Activated naive CD4-positive, alpha-beta T cell treated with anti-CD3 and anti-CD28 coated beads for 36 hours (primary cell): ENCODE data around the gene NLGN1. TPM values are rescaled to one million over a fixed set of nuclear protein-coding genes. Genes with fewer than 3 reads are reported as not detected.

Experiments used
- CTCF ChIA-PET: fragments of 350-600 bp; sonication (Branson Sonifier 250); formaldehyde crosslinking; loops from one replicate; lab custom pipeline; 2021; ENCODE audit warnings: antibody characterized with exemption; lab: Charles Lee
- DNase-seq: peaks from one replicate; pipeline ENCODE4 v3.0.0-alpha.2; 2020
- H3K27ac Mint-ChIP-seq: one replicate; pipeline ENCODE4 v1.8.0; 2021; ENCODE audit warnings: mild to moderate bottlenecking, mixed read lengths
- H3K27me3 Mint-ChIP-seq: one replicate; pipeline ENCODE4 v1.8.0; 2021; ENCODE audit warnings: low read depth, mixed read lengths
- H3K36me3 Mint-ChIP-seq: one replicate; pipeline ENCODE4 v1.8.0; 2021; ENCODE audit warnings: low read depth, mixed read lengths
- H3K4me1 Mint-ChIP-seq: one replicate; pipeline ENCODE4 v1.8.0; 2021; ENCODE audit warnings: low read depth, mixed read lengths
- H3K4me3 Mint-ChIP-seq: one replicate; pipeline ENCODE4 v1.8.0; 2021; ENCODE audit warnings: mild to moderate bottlenecking, moderate library complexity, mixed read lengths
- H3K9me3 Mint-ChIP-seq: one replicate; pipeline ENCODE4 v1.8.0; 2021; ENCODE audit warnings: mixed read lengths
- intact Hi-C: fragments of 100-400 bp; cut with micrococcal nuclease; formaldehyde crosslinking; loops from one replicate; pipeline ENCODE4 v1.15.1; 2023
- total RNA-seq, 2 experiments: library from RNA; stranded (reverse); gene quantifications; one replicate each; pipeline ENCODE4 v1.2.3, GENCODE V29; 2021

The NLGN1 gene
- total RNA-seq, 2 experiments from 2014 or later = not detected

DNA sequence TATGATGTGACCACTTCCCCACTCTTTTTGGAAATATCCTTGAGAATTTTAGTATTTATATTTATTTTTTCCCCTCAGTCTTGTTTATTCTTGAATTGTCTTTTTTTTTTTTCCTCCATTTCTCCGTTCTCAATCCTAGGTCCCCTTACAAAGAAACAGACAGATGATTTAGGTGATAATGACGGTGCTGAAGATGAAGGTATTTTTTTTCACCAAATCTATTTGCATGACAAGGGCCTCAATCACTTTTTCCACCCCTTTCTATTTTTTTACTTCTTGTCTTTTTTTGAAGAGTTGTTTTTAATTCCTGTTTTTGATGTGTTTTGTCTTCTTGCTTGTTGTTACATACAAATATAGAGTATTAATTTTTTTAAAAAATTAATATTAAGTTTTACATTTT lies 402.6 kb downstream of the NLGN1 start:
- H3K36me3 Mint-ChIP-seq = no peaks in the 10 kb centered on the region
- CTCF ChIA-PET = no interaction called here
- intact Hi-C loops = no loop called here
- no peaks in the 10 kb centered on the region for H3K4me1 Mint-ChIP-seq
- H3K27me3 Mint-ChIP-seq = no peaks in the 10 kb centered on the region
- no peak overlapping the region for H3K27ac Mint-ChIP-seq
- no peak overlapping the region for H3K4me3 Mint-ChIP-seq
- no peaks in the 10 kb centered on the region for H3K9me3 Mint-ChIP-seq
- no peak for DNase-seq

DNA sequence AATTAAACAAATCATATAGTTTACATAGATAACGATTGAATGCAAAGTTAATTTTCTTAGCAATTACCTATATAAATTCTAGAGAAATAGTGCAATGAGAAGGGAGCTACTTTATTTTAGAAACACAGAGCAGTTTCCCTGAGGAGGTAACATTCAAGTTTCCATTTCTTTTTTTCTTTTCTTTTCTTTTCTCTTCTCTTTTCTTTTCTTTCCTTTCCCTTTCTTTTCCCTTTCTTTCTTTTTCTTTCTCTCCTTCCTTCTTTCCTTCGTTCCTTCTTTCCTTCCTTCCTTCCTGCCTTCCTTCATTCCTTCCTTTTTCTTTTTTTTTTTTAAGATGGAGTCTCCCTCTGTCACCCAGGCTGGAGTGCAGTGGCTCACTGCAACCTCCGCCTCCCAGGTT lies 417.3 kb downstream of the NLGN1 start:
- H3K4me3 Mint-ChIP-seq = no peak overlapping the region
- no peaks in the 10 kb centered on the region for H3K27me3 Mint-ChIP-seq
- no peaks in the 10 kb centered on the region for H3K4me1 Mint-ChIP-seq
- CTCF ChIA-PET = no interaction called here
- H3K9me3 Mint-ChIP-seq = peaks cover 8% of the 10 kb centered on the region
- intact Hi-C loops = no loop called here
- no peaks in the 10 kb centered on the region for H3K36me3 Mint-ChIP-seq
- no peak overlapping the region for H3K27ac Mint-ChIP-seq
- DNase-seq = no peak

- no peaks in the 10 kb centered on the region for H3K36me3 Mint-ChIP-seq
- no peaks in the 10 kb centered on the region for H3K4me1 Mint-ChIP-seq
- intact Hi-C loops = no loop called here
- H3K27me3 Mint-ChIP-seq = no peaks in the 10 kb centered on the region
- H3K27ac Mint-ChIP-seq = no peak overlapping the region
- H3K9me3 Mint-ChIP-seq = peaks cover 4% of the 10 kb centered on the region
- no peak overlapping the region for H3K4me3 Mint-ChIP-seq
- DNase-seq = no peak
- CTCF ChIA-PET = no interaction called here
Measured at GRCh38 chr3:173819368-173819767, 421.8 kb downstream of the NLGN1 start.

- Mint-ChIP-seq H3K4me1 (no peaks in the 10 kb centered on the region), H3K36me3 (no peaks in the 10 kb centered on the region), H3K9me3 (peaks cover 8% of the 10 kb centered on the region), H3K27ac (no peak overlapping the region), H3K27me3 (no peaks in the 10 kb centered on the region), H3K4me3 (no peak overlapping the region)
- intact Hi-C loops = no loop called here
- DNase-seq = no peak
- CTCF ChIA-PET = no interaction called here
Measured at GRCh38 chr3:173823911-173824460, 426.4 kb downstream of the NLGN1 start.

GRCh38 chr3:173825730-173826129 lies 428.2 kb downstream of the NLGN1 start:
- intact Hi-C loops = no loop called here
- Mint-ChIP-seq H3K4me1 (no peaks in the 10 kb centered on the region), H3K27ac (no peak overlapping the region), H3K27me3 (no peaks in the 10 kb centered on the region), H3K9me3 (peaks cover 6% of the 10 kb centered on the region), H3K4me3 (no peak overlapping the region), H3K36me3 (no peaks in the 10 kb centered on the region)
- CTCF ChIA-PET = interaction anchor here (0.6 kb wide), 1 partner anchor 854 kb away, joined by 3 read pairs; no protein-coding TSS in a partner anchor
- DNase-seq = no peak

DNA sequence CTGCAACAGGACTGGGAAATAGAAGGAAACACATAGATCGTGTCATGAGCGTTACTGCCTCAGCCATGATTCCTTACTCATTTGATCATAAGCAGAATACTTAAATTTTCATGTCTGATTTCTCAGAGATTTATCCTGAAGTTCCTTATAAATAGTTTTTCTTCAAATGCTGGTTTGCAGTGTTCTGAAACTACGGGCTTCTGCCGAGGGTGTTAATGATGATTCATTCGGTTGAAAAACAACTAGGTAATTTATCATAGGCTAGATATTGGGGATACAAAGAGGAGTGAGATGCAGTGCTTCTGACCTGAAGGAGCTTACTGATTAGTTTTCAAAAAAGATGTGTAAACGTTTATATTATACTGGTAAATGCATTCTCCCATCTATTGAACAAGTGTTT lies 428.9 kb downstream of the NLGN1 start:
- H3K9me3 Mint-ChIP-seq = peaks cover 6% of the 10 kb centered on the region
- no peak overlapping the region for H3K4me3 Mint-ChIP-seq
- H3K4me1 Mint-ChIP-seq = no peaks in the 10 kb centered on the region
- DNase-seq = no peak
- CTCF ChIA-PET = no interaction called here
- H3K27me3 Mint-ChIP-seq = no peaks in the 10 kb centered on the region
- intact Hi-C loops = no loop called here
- H3K36me3 Mint-ChIP-seq = no peaks in the 10 kb centered on the region
- H3K27ac Mint-ChIP-seq = no peak overlapping the region

DNA sequence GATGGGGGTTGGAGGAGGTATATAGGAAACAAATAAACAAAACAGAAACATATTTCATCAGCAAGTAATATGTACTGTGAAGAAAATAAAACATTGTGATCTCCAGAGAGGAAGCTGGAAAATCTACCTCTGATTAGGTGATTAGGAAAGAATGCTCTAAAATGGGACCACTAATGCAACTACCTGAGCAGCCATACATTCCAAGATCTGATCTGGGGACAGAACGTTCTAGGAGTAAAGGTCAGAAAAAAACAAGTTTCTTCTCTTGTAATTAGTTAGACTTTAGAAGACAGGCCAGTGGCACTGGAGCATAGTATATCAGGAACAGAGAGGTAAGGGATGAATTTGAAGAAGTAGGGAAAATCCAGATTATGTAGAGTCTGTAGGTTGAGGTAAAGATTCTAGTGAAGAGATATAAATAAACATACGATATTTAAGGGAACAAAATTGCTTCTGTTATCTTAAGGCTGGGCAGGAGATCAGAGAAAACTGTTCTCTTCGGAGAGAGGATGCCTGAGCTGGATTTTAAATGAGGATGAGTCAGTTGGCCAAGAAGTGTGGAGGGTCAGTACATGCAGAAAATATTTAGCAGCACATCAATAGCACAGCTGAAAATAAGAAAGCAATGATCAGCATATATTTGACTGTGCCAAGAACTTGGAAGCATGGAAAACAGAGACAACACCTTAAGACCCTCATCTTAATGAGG lies 429.5 kb downstream of the NLGN1 start:
- Mint-ChIP-seq H3K36me3 (no peaks in the 10 kb centered on the region), H3K4me3 (no peak overlapping the region), H3K9me3 (peaks cover 6% of the 10 kb centered on the region), H3K27me3 (no peaks in the 10 kb centered on the region), H3K27ac (no peak overlapping the region), H3K4me1 (no peaks in the 10 kb centered on the region)
- no peak for DNase-seq
- intact Hi-C loops = no loop called here
- CTCF ChIA-PET = no interaction called here

DNA sequence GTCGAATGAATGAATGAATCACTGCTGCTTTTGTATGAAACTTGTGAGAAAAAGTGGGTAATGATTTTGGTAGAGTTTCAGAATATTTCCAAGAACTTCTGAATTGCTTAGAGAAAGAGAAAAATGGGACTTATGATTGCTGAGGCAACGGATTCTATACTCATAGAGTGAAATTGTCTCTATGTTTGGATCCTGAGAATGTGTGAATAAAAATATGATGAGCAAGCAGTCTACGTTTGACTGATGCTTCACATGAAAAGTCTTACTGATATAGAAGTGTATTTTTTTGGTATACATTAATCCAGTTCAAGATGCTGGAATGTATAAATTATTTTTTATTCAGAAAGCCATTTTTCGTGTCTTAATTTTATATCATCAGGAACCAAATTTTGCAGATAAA lies 441.1 kb downstream of the NLGN1 start:
- peaks cover 1% of the 10 kb centered on the region for H3K9me3 Mint-ChIP-seq
- H3K36me3 Mint-ChIP-seq = no peaks in the 10 kb centered on the region
- H3K27me3 Mint-ChIP-seq = no peaks in the 10 kb centered on the region
- CTCF ChIA-PET = no interaction called here
- no peak overlapping the region for H3K4me3 Mint-ChIP-seq
- DNase-seq = no peak
- intact Hi-C loops = no loop called here
- H3K4me1 Mint-ChIP-seq = no peaks in the 10 kb centered on the region
- no peak overlapping the region for H3K27ac Mint-ChIP-seq

DNA sequence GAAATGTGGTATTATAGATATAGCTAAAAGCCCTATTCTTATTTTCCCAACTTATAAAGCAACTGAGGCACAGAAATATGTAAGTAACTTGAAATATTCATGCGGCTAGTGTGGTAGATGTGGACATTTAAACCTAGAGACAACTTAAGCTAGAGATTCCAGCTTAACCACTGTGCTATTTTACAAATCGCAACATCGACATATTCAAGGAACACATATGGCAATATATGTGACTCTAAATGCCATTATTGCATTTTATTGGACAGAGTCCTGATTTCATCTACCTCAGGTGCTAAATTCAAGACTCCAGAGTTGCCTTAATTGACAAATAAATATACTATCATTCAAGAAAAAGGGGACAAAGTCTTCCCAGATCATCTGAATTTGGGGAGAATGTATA lies 442.3 kb downstream of the NLGN1 start:
- no peaks in the 10 kb centered on the region for H3K36me3 Mint-ChIP-seq
- no peak for DNase-seq
- H3K9me3 Mint-ChIP-seq = peaks cover 1% of the 10 kb centered on the region
- no peaks in the 10 kb centered on the region for H3K27me3 Mint-ChIP-seq
- intact Hi-C loops = no loop called here
- H3K4me3 Mint-ChIP-seq = no peak overlapping the region
- no peak overlapping the region for H3K27ac Mint-ChIP-seq
- H3K4me1 Mint-ChIP-seq = no peaks in the 10 kb centered on the region
- CTCF ChIA-PET = no interaction called here

GRCh38 chr3:173841334-173841733 lies 443.8 kb downstream of the NLGN1 start:
- Mint-ChIP-seq H3K27ac (no peak overlapping the region), H3K36me3 (no peaks in the 10 kb centered on the region), H3K27me3 (no peaks in the 10 kb centered on the region), H3K4me3 (no peak overlapping the region), H3K4me1 (no peaks in the 10 kb centered on the region), H3K9me3 (peaks cover 1% of the 10 kb centered on the region)
- intact Hi-C loops = no loop called here
- CTCF ChIA-PET = no interaction called here
- no peak for DNase-seq

DNA sequence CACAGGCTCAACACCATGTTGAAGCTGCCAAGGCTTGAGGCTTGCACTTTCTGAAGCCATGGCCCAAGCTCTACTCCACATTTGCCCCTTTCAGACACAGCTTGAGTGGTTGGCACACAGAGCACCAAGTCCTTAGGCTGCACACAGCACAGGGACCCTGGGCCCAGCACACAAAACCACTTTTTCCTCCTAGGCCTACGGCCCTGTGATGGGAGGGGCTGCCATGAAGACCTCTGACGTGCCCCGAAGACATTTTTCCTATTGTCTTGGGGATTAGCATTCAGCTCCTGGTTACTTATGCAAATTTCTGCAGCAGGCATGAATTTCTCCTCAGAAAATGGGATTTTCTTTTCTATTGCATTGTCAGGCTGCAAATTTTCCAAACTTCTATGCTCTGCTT lies 445.5 kb downstream of the NLGN1 start:
- H3K4me3 Mint-ChIP-seq = no peak overlapping the region
- CTCF ChIA-PET = no interaction called here
- no peak overlapping the region for H3K27ac Mint-ChIP-seq
- no peaks in the 10 kb centered on the region for H3K4me1 Mint-ChIP-seq
- H3K27me3 Mint-ChIP-seq = no peaks in the 10 kb centered on the region
- intact Hi-C loops = no loop called here
- H3K9me3 Mint-ChIP-seq = peaks cover 1% of the 10 kb centered on the region
- no peak for DNase-seq
- H3K36me3 Mint-ChIP-seq = no peaks in the 10 kb centered on the region

GRCh38 chr3:173846584-173846983 lies 449.0 kb downstream of the NLGN1 start:
- no peaks in the 10 kb centered on the region for H3K27me3 Mint-ChIP-seq
- H3K27ac Mint-ChIP-seq = no peak overlapping the region
- H3K4me3 Mint-ChIP-seq = no peak overlapping the region
- no peak for DNase-seq
- H3K36me3 Mint-ChIP-seq = no peaks in the 10 kb centered on the region
- H3K9me3 Mint-ChIP-seq = peaks cover 1% of the 10 kb centered on the region
- CTCF ChIA-PET = no interaction called here
- no peaks in the 10 kb centered on the region for H3K4me1 Mint-ChIP-seq
- intact Hi-C loops = no loop called here

DNA sequence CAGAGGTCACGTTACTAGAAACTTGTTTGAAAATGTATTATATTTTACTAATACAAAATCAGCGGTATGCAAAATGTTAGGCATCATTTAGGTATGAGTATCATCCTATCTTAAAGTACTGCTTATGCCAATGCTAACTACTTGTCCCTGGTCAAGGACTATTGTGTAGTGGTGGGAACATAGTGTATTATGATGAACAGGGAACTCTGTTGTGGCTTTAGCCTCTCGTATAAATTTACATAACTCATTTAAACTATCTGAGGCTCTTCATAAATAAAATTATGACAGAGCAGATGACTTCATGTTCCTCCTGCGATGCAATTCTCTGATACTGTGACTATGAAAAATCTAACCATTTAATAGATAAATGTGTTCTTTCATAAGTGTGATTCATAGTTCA lies 451.9 kb downstream of the NLGN1 start:
- H3K4me3 Mint-ChIP-seq = no peak overlapping the region

More for the DNA sequence above, 451.9 kb downstream of the NLGN1 start:
- CTCF ChIA-PET = no interaction called here
- H3K36me3 Mint-ChIP-seq = no peaks in the 10 kb centered on the region
- H3K9me3 Mint-ChIP-seq = no peaks in the 10 kb centered on the region
- no peaks in the 10 kb centered on the region for H3K27me3 Mint-ChIP-seq
- intact Hi-C loops = no loop called here
- DNase-seq = no peak
- H3K27ac Mint-ChIP-seq = no peak overlapping the region
- no peaks in the 10 kb centered on the region for H3K4me1 Mint-ChIP-seq
